BJ (cell line): Measurements from ENCODE around the gene ALPI. TPM values are rescaled to one million over a fixed set of nuclear protein-coding genes. Genes with fewer than 3 reads are reported as not detected.

Experiments
- CTCF ChIA-PET: fragments of 350-600 bp; formaldehyde crosslinking; extraction: SDS; loops from one replicate; lab custom pipeline; 2021; ENCODE audit warnings: antibody characterized with exemption, inconsistent platforms; lab: Yijun Ruan, JAX
- POLR2A ChIA-PET: fragments of 300-600 bp; sonication (Branson Sonifier 250); formaldehyde crosslinking; extraction: SDS; loops from one replicate; lab custom pipeline; 2021; ENCODE audit warnings: antibody characterized with exemption; lab: Charles Lee
- DNase-seq: peaks from one replicate; pipeline ENCODE4 v3.0.0-alpha.2; 2011; ENCODE audit warnings: low read depth
- H3K27me3 ChIP-seq: 2 replicates; pipeline ENCODE4 v1.6.0; 2011; ENCODE audit warnings: low read length; ENCODE audit not compliant: control insufficient read depth, insufficient read depth
- H3K36me3 ChIP-seq: 2 replicates; pipeline ENCODE4 v1.5.1; 2011; ENCODE audit warnings: low read length; ENCODE audit not compliant: control insufficient read depth, insufficient read depth
- H3K4me3 ChIP-seq: 2 replicates; pipeline ENCODE4 v1.5.1; 2011; ENCODE audit warnings: low read depth, mild to moderate bottlenecking, control low read depth, low read length
- CTCF ChIP-seq: IDR thresholded peaks from 2 replicates; pipeline ENCODE4 v1.5.1; 2011; ENCODE audit warnings: low read depth, mild to moderate bottlenecking, control low read depth, inconsistent platforms, low read length, moderate library complexity; ENCODE audit not compliant: insufficient read depth
- polyA plus RNA-seq: library from polyadenylated mRNA; depleted of rRNA; stranded (reverse); fragments of >200 nt; gene quantifications from 2 replicates; pipeline ENCODE4 v1.2.3, GENCODE V29; 2011

ALPI gene
- polyA plus RNA-seq, 1 experiment = not detected

DNA sequence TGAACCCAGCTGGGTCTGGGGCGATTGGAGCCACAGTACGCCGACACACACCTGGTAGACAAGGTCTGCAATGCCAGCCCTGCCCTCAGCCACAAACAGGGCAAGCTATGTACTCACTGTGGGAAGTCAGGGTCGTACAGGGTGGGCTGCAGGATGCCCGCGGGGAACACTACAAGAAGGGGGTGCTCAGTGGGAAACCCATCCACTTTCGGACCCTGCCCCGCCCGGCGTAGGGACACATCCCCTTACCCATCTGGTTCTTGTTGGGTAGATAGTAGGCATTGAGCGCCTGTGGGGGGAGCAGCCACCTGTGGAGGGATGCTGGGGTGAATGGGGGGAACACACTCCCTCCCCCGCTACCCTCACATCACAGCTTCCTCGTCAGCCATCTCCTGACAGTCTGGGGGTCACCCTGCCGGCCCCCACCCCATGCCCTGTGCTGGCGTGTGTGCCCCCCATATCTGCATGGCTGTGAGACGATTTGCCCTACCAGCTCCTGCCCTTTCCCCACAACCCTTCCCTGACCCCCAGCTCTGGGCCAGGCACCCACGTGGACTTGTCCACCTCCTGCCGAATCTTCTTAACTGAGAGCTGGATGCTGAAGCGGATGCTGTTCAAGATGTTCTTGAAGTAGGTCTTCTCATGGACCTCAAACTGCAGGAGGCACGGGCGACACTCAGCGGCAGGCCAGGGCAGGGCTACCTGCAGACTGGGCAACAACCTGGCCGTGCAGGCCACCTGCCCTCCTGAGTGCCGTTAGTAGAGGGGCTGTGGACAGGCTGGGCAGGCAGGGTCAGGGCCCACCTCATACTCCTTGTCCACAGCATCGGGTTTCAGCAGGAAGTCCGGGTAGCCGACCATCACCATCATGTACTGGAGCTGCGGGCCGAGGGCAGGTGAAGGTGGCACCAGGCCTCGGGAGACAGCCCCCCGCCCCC lies 26.6 kb downstream of the ALPI start:
- H3K36me3 ChIP-seq = no peaks in the 10 kb centered on the region
- DNase-seq = no peak
- CTCF ChIA-PET = interaction anchor here (1.3 to 1.4 kb wide), 2 partner anchors 9 to 582 kb away, joined by 3 to 4 read pairs; no protein-coding TSS in a partner anchor
- H3K4me3 ChIP-seq = no peak overlapping the region
- POLR2A ChIA-PET = no interaction called here
- no peak for TF ChIP-seq CTCF
- peaks cover 20% of the 10 kb centered on the region for H3K27me3 ChIP-seq

DNA sequence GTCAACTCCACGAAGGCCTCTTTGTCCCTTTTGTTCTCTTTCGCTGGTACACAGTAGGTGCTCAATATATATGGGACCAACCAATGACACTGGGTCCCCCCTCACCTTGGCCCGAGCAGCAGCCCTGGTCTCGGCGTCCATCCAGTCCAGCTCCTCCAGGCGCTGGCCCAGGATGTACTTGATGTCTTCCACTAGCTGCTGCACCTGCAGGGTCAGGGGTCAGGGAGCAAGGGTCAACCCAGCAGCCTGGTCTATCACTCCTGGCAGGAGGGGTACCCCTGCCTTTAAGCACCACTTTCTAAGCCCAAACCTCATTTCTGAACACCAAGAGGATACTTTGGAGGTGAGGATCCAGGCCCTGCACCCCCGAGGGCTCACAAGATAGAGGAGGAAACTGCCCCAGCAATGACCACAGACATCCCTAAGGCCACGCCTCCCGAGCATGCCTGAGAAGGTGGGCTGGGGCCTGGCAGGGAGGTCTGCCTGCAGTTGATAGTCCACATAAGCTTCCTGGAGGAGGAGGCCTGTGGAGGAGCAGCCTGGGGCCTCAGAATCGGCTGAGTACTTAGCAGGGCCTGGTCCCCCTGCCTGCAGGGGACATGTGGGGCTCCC lies 27.5 kb downstream of the ALPI start:
- H3K27me3 ChIP-seq = peaks cover 23% of the 10 kb centered on the region

GRCh38 chr2:232483923-232484627 lies 28.1 kb downstream of the ALPI start:
- TF ChIP-seq CTCF = no peak
- Histone ChIP-seq H3K27me3 (peaks cover 27% of the 10 kb centered on the region), H3K4me3 (no peak overlapping the region), H3K36me3 (no peaks in the 10 kb centered on the region)
- no peak for DNase-seq
- POLR2A ChIA-PET = no interaction called here
- CTCF ChIA-PET = interaction anchor here (1.3 kb wide), 1 partner anchor 11 kb away, joined by 3 read pairs; no protein-coding TSS in a partner anchor

More for the DNA sequence above, 27.5 kb downstream of the ALPI start:
- POLR2A ChIA-PET = no interaction called here
- no peaks in the 10 kb centered on the region for H3K36me3 ChIP-seq
- H3K4me3 ChIP-seq = no peak overlapping the region
- CTCF ChIA-PET = interaction anchor here (1.3 kb wide), 1 partner anchor 10 kb away, joined by 3 read pairs; no protein-coding TSS in a partner anchor
- DNase-seq = no peak
- no peak for TF ChIP-seq CTCF

DNA sequence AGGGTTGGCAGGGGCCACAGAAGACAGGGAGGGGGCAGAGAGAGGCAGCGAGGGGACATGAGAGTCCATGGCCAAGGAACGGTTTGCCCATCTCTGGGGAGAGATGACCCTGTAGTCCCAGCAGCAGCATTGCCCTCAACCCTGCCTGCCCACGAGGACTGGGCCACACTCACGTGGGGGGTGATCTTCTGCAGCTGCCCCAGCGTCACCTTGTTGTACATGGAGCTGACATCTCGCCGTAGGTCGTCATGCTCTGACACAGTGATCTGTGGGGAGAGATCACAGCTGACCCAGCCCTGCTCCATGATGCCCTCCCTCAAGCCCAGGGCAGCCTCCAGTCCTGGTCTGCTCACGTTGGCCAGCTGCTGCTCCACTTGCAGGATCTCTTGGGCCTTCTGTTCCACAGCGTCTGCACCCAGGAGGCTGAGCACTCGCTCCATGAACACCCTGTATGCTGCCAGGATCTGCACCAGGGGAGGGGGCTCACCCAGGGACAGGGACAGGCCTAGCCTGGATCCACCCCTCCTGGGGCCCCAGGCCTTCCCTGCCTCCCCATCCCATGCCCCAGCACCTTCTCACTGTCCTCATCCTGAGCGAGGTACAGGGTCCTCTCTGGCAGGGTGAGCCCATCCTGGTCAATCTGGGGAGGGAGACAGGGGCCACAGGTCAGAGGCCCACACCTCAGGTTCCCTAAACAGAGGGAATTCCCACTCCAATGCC lies 28.8 kb downstream of the ALPI start:
- peaks cover 27% of the 10 kb centered on the region for H3K27me3 ChIP-seq
- no peak for DNase-seq
- no peaks in the 10 kb centered on the region for H3K36me3 ChIP-seq
- POLR2A ChIA-PET = no interaction called here
- no peak overlapping the region for H3K4me3 ChIP-seq
- TF ChIP-seq CTCF = no peak
- CTCF ChIA-PET = no interaction called here
